Tibial nerve (tissue), 4 donors: ENCODE results near the gene DSN1.

Experiments used
- EP300 ChIP-seq, 2 donors: sonication (generic); formaldehyde crosslinking; IDR thresholded peaks; one replicate each; pipeline ENCODE4 v1.6.1; 2017; ENCODE audit warnings: antibody characterized with exemption in 2 of 2, mild to moderate bottlenecking in 1 of 2
- TF ChIP-seq, protein P1 (sequence below), 5 experiments: fragments of 200-600 bp in 3 of 5; fragments of 450-650 bp in 2 of 5; sonication (generic) in 3 of 5; IDR thresholded peaks; one replicate each; pipeline ENCODE4 v1.5.1; 2016 to 2019; ENCODE audit warnings: antibody characterized with exemption in 5 of 5, mild to moderate bottlenecking in 3 of 5, moderate library complexity in 2 of 5

DNA sequence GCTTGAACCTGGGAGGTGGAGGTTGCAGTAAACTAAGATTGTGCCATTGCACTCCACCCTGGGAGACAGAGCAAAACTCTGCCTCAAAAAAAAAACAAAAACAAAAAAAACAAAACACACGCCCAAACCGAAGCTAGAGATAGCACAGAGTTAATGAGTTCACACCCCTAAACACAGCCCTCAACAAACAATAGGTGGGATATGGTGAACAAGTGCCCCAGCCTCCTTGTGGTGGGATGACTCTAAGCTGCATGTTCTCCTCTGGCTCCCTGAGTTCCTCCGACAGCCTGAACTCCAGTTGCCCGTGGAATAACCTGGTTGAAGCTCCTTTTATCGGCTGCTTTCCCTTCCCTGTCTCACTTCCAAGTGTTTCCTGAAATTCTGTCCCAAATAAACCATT is 22.1 kb upstream of the DSN1 start:
- TF ChIP-seq EP300 (IDR thresholded peaks at IDR 0.05): no peak
- TF ChIP-seq, protein P1, sequence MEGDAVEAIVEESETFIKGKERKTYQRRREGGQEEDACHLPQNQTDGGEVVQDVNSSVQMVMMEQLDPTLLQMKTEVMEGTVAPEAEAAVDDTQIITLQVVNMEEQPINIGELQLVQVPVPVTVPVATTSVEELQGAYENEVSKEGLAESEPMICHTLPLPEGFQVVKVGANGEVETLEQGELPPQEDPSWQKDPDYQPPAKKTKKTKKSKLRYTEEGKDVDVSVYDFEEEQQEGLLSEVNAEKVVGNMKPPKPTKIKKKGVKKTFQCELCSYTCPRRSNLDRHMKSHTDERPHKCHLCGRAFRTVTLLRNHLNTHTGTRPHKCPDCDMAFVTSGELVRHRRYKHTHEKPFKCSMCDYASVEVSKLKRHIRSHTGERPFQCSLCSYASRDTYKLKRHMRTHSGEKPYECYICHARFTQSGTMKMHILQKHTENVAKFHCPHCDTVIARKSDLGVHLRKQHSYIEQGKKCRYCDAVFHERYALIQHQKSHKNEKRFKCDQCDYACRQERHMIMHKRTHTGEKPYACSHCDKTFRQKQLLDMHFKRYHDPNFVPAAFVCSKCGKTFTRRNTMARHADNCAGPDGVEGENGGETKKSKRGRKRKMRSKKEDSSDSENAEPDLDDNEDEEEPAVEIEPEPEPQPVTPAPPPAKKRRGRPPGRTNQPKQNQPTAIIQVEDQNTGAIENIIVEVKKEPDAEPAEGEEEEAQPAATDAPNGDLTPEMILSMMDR (IDR thresholded peaks at IDR 0.05): no peak
